SW480 (cell line): ENCODE measurements around the gene CHRNA10.

Source experiments
- DNase-seq: peaks from one replicate; pipeline ENCODE4 v3.0.0-alpha.2; 2016; ENCODE audit warnings: low spot score

Gene CHRNA10, protein sequence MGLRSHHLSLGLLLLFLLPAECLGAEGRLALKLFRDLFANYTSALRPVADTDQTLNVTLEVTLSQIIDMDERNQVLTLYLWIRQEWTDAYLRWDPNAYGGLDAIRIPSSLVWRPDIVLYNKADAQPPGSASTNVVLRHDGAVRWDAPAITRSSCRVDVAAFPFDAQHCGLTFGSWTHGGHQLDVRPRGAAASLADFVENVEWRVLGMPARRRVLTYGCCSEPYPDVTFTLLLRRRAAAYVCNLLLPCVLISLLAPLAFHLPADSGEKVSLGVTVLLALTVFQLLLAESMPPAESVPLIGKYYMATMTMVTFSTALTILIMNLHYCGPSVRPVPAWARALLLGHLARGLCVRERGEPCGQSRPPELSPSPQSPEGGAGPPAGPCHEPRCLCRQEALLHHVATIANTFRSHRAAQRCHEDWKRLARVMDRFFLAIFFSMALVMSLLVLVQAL

DNA sequence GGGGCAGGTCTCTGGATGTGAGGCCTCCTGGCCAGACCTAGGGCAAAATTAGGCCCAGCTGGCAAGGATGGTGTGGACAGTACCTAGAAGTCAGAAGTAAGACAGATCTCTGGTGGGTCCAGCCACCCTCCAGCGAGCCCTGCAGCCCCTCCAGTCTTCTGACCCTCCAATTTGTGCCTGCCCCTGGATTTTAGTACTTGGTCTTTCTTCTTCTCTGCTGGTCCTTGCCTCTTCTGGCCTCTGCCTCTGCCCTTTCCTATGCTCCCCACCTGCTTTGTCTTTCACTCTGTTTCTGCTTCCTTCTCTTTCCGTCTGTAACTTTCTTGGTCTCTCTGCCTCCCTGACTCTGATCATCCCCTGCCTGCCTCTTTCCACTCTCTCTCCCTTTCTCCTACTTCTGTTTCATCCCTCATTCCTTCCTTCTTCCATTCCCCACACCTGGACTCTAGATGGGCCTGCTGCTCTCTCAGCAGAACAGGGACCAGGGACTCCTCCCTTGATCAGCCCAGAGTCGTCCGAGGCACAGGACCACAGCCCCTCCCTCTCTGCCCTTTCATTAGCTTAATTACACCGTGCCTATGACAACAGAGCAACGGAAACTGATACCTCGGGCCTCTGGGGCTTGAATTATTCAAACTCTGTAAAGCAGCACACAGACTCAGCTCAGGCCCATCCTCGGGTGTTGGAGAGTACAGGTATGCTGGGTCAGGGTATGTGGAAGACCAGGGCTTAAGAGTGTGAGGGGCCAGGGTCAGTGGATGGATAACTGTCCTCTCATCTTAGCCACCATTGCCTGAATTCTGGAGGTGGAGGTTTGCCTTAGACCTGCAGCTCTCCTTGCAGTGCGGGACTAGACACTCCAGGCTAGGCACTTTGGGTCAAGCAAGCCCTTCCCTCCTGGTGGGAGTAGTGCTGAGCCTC lies at the start of gene CHRNA10:
Gene CHRNA10 (minus strand): TSS at position 51 of the 921 bp plus-strand sequence. CDS start 72 bp downstream, outside the sequence.
- no peak for DNase-seq

DNA sequence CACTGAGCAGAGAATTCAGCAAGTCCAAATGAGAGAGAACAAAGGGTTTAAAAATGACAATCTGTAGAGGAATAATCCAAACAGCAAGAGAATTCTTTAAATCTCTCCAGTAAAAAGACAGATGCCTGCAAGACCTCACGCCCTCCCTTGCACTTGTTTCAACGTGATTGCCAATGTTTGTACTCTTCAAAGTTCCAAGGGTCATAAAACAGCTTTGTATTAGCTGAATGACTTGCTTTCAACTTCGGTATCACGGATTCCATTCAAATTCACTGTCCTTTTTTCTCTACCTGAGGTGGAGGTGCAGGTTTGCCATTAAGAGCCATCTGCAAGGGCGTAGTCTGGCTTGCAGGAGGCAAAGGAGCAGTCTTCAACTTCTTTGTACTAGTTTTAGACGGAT lies 41.1 kb upstream of the CHRNA10 start:
- DNase-seq = no peak

DNA sequence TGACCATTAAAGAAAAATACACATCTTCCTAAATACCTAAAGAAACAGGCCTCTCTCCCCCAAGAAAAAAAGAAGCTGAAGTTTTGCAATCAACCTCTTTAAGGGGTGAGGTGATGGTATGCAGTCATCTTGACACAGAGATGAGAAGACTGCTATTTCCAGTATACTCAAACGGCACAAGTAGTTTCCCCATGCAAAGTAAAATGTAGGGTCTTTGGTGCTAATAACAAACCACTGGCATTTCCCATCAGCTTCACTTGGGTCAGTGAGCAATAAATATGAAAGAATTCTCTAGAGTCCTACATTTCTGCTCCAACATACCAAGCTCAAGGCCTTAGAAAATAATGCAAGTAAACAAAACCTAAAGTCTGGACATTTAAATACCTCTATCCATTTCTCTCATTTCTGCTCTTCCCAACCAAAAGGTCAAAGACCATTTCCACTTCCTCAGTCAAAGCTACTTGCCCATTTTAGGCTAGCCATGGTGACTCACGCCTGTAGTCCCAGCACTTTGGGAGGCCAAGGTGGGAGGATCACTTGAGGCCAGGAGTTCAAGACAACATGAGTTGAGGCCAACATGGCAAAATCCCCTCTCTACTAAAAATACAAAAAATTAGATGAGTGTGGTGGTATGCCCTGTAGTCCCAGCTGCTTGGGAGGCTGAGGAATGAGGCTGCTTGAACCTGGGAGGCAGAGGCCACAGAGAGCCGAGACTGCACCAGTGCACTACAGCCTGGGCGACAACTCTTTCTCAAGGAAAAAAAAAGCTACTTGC lies 39.5 kb upstream of the CHRNA10 start:
- DNase-seq = no peak

DNA sequence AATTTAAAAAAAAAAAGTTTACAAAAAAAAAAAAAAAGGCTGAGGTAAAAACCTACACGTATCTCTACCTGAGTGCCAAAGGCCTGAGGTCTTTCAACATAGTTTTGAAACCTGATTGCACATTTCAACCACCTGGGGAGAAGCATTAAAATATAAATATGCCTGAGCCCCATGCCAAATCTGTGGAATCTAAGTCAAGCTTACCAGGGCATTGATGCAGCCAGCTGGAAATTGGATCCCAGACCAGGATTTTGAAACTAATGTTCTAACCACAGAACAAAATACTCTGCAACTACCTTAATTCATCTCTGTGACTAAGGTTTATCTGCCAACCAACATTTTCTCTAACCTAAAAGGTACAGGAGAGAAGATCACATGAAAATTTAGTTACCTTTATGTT lies 38.8 kb upstream of the CHRNA10 start:
- no peak for DNase-seq

DNA sequence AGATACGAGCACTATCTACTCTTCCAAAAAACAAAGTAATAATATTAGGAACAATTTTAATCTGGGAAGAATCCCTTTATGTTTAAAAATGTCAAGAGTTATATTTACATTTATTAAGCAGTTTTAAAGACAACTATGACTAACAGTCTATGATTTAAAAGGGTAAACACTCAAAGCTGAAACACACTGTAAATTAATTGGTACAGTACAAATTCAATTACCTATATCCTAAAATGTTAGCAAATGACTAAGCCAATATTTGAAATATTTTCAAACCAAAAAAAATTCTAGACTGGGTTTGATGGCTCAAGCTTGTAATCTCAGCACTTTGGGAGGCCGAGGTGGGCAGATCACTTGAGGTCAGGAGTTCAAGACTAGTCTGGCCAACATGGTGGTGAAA lies 36.0 kb upstream of the CHRNA10 start:
- no peak for DNase-seq

DNA sequence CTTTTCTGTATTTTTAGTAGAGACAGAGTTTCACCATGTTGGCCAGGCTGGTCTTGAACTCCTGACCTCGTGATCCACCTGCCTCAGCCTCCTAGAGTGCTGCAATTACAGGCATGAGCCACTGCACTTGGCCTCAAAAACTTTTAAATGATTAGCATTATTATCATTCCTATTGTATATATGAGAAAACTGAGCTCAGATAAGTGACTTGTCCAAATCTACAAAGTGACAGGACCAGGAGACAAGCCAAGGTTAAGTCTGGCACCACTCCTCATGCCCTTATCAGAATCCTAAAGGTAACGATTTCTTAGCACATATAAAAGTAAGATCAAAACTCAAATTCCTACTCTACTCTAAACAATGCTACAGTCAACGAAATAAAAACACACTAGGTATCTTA lies 32.2 kb upstream of the CHRNA10 start:
- no peak for DNase-seq

DNA sequence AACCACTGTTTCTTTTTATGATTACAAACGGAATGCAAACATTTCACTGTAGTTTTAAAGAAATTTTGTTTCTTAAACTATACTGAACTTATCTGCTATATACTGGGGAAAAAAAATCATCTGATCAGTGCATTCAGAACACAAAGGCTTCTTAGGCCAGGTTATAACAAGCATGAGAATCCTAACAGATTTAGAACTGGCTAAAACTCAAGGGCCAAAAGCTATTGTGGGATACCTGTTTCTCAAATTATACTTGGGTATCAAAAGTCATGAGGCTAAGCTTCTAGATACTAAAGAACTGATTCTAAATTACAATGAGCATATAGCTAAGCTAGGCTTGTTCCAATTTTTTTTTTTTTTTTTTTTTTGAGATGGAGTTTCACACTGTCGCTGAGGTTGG lies 29.7 kb upstream of the CHRNA10 start:
- DNase-seq = no peak

DNA sequence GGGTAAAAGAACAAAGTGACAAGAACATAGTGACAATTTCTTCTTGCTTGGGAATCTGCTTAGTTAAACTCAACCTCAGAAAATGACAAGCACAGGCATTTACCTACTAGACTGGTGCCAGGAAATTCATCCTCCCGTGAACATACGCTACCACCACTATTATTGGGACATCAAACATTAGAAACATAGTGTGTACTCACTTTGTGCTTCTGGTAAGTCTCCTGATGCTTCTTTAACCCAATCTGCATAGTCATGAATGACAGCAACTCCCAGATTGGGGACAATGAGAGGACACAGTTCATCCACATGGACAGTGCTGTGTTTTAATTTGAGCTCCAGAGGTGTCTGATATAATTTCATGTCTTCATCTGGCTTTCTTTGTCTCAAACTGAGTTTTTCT lies 29.2 kb upstream of the CHRNA10 start:
- no peak for DNase-seq

DNA sequence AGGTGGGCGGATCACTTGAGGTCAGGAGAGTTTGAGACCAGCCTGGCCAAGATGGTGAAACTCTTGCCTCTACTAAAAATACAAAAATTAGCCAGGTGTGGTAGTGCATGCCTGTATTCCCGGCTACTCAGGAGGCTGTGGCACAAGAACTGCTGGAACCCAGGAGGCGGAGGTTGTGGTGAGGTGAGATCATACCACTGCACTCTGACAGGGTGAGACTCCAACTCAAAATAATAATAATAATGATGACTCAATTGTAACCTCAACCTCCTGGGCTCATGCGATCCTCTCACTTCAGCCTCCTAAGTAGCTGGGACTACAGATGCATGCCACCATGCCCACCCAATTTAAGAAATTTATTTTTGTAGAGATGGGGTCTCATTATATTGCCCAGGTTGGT lies 15.6 kb upstream of the CHRNA10 start:
- DNase-seq = no peak

DNA sequence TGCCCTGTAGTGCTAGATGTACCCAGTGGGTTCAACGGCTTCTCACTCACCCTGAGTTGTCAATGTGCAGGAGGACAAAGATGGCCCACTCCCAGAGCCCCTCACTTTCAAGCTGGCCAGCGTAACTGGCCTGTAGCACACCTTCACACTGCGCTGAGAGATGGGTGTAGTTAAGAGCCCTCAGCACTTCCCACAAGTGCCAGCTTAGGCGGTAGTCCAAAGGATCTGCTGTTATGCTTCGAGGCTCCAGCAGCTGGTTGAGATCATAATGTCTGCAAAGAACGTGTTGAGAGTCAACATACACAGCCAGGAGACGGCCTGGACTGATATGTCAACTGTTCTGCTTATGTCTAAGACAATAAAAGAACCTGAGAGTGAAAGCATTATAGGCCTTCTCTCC lies 14.7 kb upstream of the CHRNA10 start:
- no peak for DNase-seq

DNA sequence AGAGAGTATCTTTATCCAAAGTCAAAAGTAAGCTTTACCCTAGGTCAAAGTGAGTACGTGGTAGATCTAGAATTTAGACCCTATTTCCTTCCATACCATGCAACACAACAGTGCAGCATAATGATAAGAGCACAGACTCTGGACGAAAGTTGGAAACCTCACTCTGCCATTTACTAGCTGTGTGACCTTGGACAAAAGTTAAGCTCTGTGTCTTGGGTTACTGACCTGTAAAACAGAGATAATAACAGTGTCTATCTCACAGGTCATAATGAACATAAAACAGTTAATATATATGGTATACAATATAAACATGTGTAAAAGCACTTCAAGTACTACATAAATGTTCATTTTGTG lies 13.6 kb upstream of the CHRNA10 start:
- DNase-seq = no peak

DNA sequence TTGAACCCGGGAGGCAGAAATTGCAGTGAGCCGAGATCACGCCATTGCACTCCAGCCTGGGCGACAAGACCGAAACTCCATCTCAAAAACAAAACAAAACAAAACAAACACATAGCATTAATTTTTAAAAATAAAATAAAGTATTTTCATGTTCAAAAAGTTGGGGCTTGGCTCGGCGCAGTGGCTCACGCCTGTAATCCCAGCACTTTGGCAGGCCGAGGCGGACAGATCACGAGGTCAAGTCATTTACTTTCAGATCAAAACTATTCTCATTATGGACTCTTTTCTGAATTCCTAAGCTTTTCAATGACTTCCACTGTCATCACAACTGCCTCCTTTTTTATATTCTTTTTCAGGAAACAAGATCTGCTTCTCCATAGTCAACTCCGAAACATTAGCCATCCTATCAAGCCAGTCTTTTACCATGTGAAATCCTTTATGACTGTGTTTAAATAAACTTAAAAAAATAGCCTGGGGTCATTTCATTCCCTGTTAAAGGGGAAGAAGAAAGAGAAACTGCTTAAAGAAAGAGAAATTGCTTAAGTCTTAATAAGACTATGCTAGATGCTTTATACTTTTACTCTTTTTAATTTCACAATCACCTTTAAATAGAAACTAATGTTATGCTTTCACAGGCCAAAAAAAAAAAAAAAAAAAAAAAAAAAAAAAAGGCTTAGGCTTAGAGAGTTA lies 13.1 kb upstream of the CHRNA10 start:
- no peak for DNase-seq

DNA sequence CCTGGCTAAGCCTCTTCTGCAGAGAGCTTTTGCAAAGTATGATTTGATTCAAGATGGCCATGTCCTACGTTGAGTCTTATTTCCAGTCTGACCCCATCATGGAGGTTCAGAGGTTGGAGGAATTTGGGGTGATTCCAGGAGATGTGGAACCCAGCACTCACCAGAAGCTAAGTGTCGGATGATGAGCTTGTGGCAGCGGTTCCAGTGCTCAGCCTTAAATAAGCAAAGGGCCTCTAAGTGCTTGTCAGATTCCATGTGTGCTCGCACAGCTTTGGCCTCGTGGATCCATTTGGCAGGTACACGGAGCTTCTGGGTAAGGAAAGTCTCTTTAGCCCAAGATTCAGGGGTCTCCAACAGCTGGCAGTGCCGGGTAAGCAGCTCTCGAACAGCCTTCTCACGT lies 11.9 kb upstream of the CHRNA10 start:
- no peak for DNase-seq

DNA sequence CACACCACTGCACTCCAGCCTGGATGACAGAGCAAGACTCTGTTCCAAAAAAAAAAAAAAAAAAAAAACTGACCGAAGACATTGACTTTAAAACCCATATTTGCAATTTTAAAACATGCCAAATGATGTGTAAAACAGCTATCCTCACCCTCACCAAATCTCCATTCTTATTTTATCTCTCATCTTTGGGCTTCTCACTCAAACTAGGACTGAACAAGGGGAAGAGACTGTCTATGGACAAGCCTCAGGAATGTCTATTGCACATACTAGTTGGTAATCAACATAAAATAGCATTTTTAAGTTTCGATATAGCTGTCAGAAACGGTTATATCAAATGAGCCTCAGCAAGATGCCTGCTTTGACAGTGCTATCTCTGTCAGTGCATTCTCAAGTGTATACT lies 7.9 kb upstream of the CHRNA10 start:
- DNase-seq = no peak

DNA sequence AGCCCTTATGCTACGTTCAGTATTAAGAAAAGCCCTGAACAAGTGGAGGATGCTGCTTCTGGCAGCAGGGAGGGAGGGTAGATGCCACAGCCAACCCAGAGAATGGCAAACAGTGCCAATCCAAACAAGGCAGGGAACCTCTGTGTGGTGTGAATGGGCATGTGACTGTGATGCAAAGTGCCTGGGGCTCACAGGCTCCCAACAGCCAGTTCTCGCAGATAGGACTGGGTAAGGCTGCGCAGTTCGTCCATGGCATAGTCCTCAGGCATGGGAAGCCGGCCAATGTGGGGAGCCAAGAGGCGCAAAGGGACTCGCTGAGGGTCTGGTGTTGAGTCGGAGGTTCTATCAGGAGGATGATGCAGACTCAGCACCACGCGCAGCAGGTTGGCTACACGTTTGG lies 4.8 kb upstream of the CHRNA10 start:
- no peak for DNase-seq

DNA sequence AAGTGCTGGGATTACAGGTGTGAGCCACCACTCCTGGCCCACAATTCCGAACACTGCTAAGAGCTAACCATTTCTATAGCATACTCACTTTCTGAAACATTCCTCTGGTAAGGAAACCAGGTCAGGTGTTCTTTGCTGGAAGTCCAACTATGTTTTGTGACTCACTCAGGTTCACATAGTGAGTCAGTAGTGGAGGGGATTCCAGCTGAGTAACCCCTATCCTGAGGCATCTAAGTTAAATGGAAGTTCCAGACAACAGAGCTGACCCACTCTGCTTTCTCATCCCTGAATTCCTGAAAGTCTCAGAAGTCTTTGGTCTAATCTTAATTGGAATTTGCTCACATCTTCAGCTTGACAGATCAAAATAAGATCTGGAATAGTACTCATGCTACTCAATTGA lies 3.0 kb upstream of the CHRNA10 start:
- peak; percentile 14 for DNase-seq

DNA sequence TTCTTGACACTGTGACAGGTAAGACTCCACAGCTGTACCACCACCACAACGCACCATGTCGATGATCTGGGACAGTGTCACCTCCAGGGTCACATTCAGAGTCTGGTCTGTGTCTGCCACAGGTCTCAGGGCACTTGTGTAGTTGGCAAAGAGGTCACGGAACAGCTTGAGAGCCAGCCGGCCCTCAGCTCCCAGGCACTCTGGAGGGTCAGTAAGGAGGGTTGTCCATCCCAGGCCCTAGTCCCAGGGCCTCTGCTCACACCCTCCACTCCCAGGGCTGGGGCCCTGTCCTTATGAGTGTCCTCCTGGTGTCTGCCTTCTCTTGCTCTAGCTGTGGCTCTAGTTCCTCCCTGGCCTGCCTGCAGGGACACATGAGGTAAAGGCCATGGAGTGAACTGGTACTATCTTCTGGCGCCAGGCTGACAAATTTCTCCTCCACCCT lies 1.4 kb downstream of the CHRNA10 start:
- DNase-seq = no peak

DNA sequence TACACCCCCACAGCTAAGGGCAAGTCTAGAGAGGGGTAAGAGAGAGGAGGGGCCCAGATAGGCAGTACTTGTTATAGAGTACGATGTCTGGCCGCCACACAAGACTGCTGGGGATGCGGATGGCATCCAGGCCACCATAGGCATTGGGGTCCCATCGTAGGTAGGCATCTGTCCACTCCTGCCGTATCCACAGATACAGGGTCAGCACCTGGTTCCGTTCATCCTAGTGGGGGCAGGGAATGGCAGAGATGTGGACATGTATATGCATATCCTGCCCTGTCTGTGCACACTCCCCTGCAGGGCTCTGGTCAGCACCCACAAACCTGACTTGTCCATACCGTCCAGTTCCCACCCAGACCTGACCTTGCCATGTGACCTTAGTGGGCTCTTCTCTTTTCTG lies 2.1 kb downstream of the CHRNA10 start:
- no peak for DNase-seq

DNA sequence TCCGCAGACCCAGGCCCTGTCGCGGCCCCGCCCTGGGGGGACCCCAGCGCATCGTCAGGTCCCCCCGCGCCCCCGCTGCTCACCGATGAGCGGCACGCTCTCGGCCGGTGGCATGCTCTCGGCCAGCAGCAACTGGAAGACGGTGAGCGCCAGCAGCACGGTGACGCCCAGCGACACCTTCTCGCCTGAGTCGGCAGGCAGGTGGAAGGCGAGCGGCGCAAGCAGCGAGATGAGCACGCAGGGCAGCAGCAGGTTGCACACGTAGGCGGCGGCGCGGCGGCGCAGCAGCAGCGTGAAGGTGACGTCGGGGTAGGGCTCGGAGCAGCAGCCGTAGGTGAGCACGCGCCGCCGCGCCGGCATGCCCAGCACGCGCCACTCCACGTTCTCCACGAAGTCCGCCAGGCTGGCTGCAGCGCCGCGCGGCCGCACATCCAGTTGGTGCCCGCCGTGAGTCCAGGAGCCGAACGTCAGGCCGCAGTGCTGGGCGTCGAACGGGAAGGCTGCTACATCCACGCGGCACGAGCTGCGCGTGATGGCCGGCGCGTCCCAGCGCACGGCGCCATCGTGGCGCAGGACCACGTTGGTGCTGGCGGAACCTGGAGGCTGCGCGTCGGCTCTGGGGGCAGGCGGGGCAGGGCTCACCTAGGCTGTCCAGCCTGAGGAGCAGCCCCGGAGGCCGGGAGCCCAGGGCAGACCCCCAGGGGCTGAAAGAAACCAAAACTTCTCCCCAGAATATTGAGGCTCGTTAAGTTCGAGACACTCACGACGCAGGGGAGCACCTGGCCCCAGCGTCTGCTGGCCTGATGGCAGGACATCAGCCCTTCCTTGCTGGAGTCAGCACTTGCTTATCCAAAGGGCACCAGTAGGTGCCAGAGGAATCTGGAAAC lies 3.8 kb downstream of the CHRNA10 start:
- no peak for DNase-seq

DNA sequence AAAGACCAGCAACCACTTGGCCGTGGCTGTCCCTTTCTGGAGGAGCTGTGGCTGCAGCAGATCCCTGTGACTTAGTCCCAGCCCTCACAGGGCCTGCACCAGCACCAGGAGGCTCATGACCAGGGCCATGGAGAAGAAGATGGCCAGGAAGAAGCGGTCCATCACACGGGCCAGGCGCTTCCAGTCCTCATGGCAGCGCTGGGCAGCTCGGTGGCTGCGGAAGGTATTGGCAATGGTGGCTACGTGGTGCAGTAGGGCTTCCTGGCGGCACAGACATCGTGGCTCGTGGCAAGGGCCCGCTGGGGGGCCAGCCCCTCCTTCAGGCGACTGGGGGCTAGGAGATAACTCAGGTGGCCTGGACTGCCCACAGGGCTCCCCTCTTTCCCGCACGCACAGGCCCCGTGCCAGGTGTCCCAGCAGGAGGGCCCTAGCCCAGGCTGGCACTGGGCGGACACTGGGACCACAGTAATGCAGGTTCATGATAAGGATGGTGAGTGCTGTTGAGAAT lies 5.1 kb downstream of the CHRNA10 start:
- DNase-seq = no peak
